Gastroesophageal sphincter (tissue), 3 donors: ENCODE measurements around the gene C1R.

Source experiments
- CTCF ChIP-seq, 4 experiments: fragments of 200-600 bp in 2 of 4; fragments of 450-650 bp in 2 of 4; sonication (generic) in 1 of 4; IDR thresholded peaks; one replicate each; pipeline ENCODE4 v1.5.1; 2017 to 2019; ENCODE audit warnings: antibody characterized with exemption in 4 of 4, mild to moderate bottlenecking in 2 of 4, moderate library complexity in 2 of 4
- EP300 ChIP-seq: sonication (generic); formaldehyde crosslinking; IDR thresholded peaks from one replicate; pipeline ENCODE4 v1.6.1; 2017; ENCODE audit warnings: antibody characterized with exemption, mild to moderate bottlenecking
- POLR2A ChIP-seq, 2 donors: fragments of 450-650 bp; IDR thresholded peaks; one replicate each; pipeline ENCODE4 v1.6.1; 2017; ENCODE audit warnings: antibody characterized with exemption in 2 of 2, mild to moderate bottlenecking in 2 of 2, moderate library complexity in 1 of 2
- POLR2AphosphoS5 ChIP-seq: sonication (generic); formaldehyde crosslinking; IDR thresholded peaks from one replicate; pipeline ENCODE4 v1.6.1; 2017; ENCODE audit warnings: antibody characterized with exemption

- TF ChIP-seq CTCF (IDR thresholded peaks at IDR 0.05) (no peak), POLR2A (IDR thresholded peaks at IDR 0.05) (no peak), POLR2AphosphoS5 (no peak), EP300 (no peak)
Measured at GRCh38 chr12:7099290-7099996, 7.2 kb upstream of the C1R start.
